ENCODE measurements around the gene NRDE2.
"Not testable (repeated sequence)": the region's sequence is repeated elsewhere in the genome, so short reads cannot be mapped to it uniquely, and the experiment has no call there.

The NRDE2 gene

GRCh38 chr14:90344331-90345238 lies 12.8 kb upstream of the NRDE2 start:
- no peak for DNase-seq

- DNase-seq = no peak
These were observed 10.6 kb upstream of the NRDE2 start for GRCh38 chr14:90342327-90342726.

GRCh38 chr14:90341784-90342183 lies 10.0 kb upstream of the NRDE2 start:
- no peak for DNase-seq

- DNase-seq = not testable (repeated sequence)
These were observed 9.5 kb upstream of the NRDE2 start for GRCh38 chr14:90341232-90341631.

GRCh38 chr14:90336985-90337384 lies 5.2 kb upstream of the NRDE2 start:
- no peak for DNase-seq

- DNase-seq = no peak
These were observed 4.7 kb upstream of the NRDE2 start for GRCh38 chr14:90336401-90336800.

- no peak for DNase-seq
These were observed 487 bp upstream of the NRDE2 start for GRCh38 chr14:90332271-90332584.

- no peak for DNase-seq
These were observed 1.2 kb downstream of the NRDE2 start for GRCh38 chr14:90330203-90331196.

GRCh38 chr14:90321891-90322290 lies 9.8 kb downstream of the NRDE2 start:
- DNase-seq = no peak

- no peak for DNase-seq
These were observed 11.9 kb downstream of the NRDE2 start for GRCh38 chr14:90319634-90320541.

- no peak for DNase-seq
These were observed 12.6 kb downstream of the NRDE2 start for GRCh38 chr14:90319173-90319572.

- no peak for DNase-seq
These were observed 13.7 kb downstream of the NRDE2 start for GRCh38 chr14:90318016-90318415.

- no peak for DNase-seq
These were observed 14.5 kb downstream of the NRDE2 start for GRCh38 chr14:90317286-90317685.

GRCh38 chr14:90308561-90308960 lies 23.2 kb downstream of the NRDE2 start:
- DNase-seq = no peak

- no peak for DNase-seq
These were observed 26.6 kb downstream of the NRDE2 start for GRCh38 chr14:90305176-90305601.

GRCh38 chr14:90304502-90304901 lies 27.2 kb downstream of the NRDE2 start:
- no peak for DNase-seq

GRCh38 chr14:90303473-90303872 lies 28.3 kb downstream of the NRDE2 start:
- no peak for DNase-seq

GRCh38 chr14:90302529-90303303 lies 29.0 kb downstream of the NRDE2 start:
- no peak for DNase-seq

- no peak for DNase-seq
These were observed 30.1 kb downstream of the NRDE2 start for GRCh38 chr14:90301668-90302090.

GRCh38 chr14:90301122-90301521 lies 30.6 kb downstream of the NRDE2 start:
- no peak for DNase-seq

GRCh38 chr14:90300611-90301047 lies 31.1 kb downstream of the NRDE2 start:
- no peak for DNase-seq

GRCh38 chr14:90299408-90299807 lies 32.3 kb downstream of the NRDE2 start:
- no peak for DNase-seq

Data from GOT3 (cell line).